WTC11 (cell line): Measurements from ENCODE around the gene SMYD5. TPM values are rescaled to one million over a fixed set of nuclear protein-coding genes. Genes with fewer than 3 reads are reported as not detected.

Source experiments
- ATAC-seq: fragments of 200-7000 bp; cut with Tn5 transposase; 2 replicates; pipeline ENCODE4 v1.10.0; 2021; ENCODE audit warnings: mild to moderate bottlenecking, moderate library complexity
- CTCF ChIA-PET: fragments of 300-600 bp; sonication (Branson Sonifier 250); formaldehyde crosslinking; loops from one replicate; lab custom pipeline; 2021; ENCODE audit warnings: antibody characterized with exemption; lab: Charles Lee
- POLR2A ChIA-PET: fragments of 350-600 bp; sonication (Branson Sonifier 250); formaldehyde crosslinking; loops from one replicate; lab custom pipeline; 2021; ENCODE audit warnings: antibody characterized with exemption; lab: Charles Lee
- DNase-seq: peaks from one replicate; pipeline ENCODE4 v3.0.0; 2021; ENCODE audit warnings: low spot score
- H3K27ac Mint-ChIP-seq: 2 replicates; pipeline ENCODE4 v1.8.0; 2021; ENCODE audit warnings: mixed read lengths
- H3K27me3 Mint-ChIP-seq: 2 replicates; pipeline ENCODE4 v1.8.0; 2021; ENCODE audit warnings: low read depth, mild to moderate bottlenecking, moderate library complexity, mixed read lengths
- H3K36me3 Mint-ChIP-seq: 2 replicates; pipeline ENCODE4 v1.8.0; 2021; ENCODE audit warnings: mixed read lengths
- H3K4me1 Mint-ChIP-seq: 2 replicates; pipeline ENCODE4 v1.8.0; 2022; ENCODE audit warnings: mixed read lengths
- H3K4me3 Mint-ChIP-seq: 2 replicates; pipeline ENCODE4 v1.8.0; 2021; ENCODE audit warnings: mild to moderate bottlenecking, moderate library complexity, mixed read lengths
- H3K9me3 Mint-ChIP-seq: 2 replicates; pipeline ENCODE4 v1.8.0; 2021; ENCODE audit warnings: mixed read lengths
- AFF4 ChIP-seq: sonication (generic); formaldehyde crosslinking; IDR thresholded peaks from 2 replicates; pipeline ENCODE4 v1.8.1; 2023; ENCODE audit warnings: mild to moderate bottlenecking, missing genetic modification reagents, borderline replicate concordance
- ATF1 ChIP-seq: sonication (generic); formaldehyde crosslinking; IDR thresholded peaks from 2 replicates; pipeline ENCODE4 v1.8.1; 2023; ENCODE audit warnings: mild to moderate bottlenecking, moderate library complexity, missing genetic modification reagents
- ATF3 ChIP-seq: sonication (generic); formaldehyde crosslinking; conservative IDR thresholded peaks from 2 replicates; pipeline ENCODE4 v1.8.1; 2022; ENCODE audit warnings: mild to moderate bottlenecking, missing genetic modification reagents
- CBFB ChIP-seq: sonication (generic); formaldehyde crosslinking; IDR thresholded peaks from 2 replicates; pipeline ENCODE4 v1.8.1; 2022; ENCODE audit warnings: mild to moderate bottlenecking, low read depth, missing genetic modification reagents
- CREM ChIP-seq: sonication (generic); formaldehyde crosslinking; IDR thresholded peaks from 2 replicates; pipeline ENCODE4 v1.8.1; 2022; ENCODE audit warnings: mild to moderate bottlenecking, missing genetic modification reagents, moderate library complexity
- ERG ChIP-seq: fragments of 250-450 bp; sonication (Bioruptor Pico); IDR thresholded peaks from 2 replicates; pipeline ENCODE4 v1.8.0; 2021; ENCODE audit warnings: mild to moderate bottlenecking
- FOXP4 ChIP-seq: sonication (generic); formaldehyde crosslinking; IDR thresholded peaks from 2 replicates; pipeline ENCODE4 v1.8.0; 2022; ENCODE audit warnings: mild to moderate bottlenecking, missing genetic modification reagents
- HMGA2 ChIP-seq: fragments of 250-450 bp; sonication (Bioruptor Pico); IDR thresholded peaks from 2 replicates; pipeline ENCODE4 v1.4.0; 2021; ENCODE audit warnings: mild to moderate bottlenecking, moderate library complexity
- JAZF1 ChIP-seq: fragments of 250-450 bp; sonication (Bioruptor Pico); IDR thresholded peaks from 2 replicates; pipeline ENCODE4 v1.9.0; 2021; ENCODE audit warnings: moderate library complexity, mild to moderate bottlenecking, inconsistent platforms
- JUN ChIP-seq: sonication (generic); formaldehyde crosslinking; IDR thresholded peaks from 2 replicates; pipeline ENCODE4 v1.8.0; 2023; ENCODE audit warnings: mild to moderate bottlenecking, missing genetic modification reagents
- TCF7 ChIP-seq: sonication (generic); formaldehyde crosslinking; IDR thresholded peaks from 2 replicates; pipeline ENCODE4 v1.8.0; 2022; ENCODE audit warnings: mild to moderate bottlenecking, low read depth, missing genetic modification reagents, moderate library complexity
- TEAD1 ChIP-seq: sonication (generic); formaldehyde crosslinking; IDR thresholded peaks from 2 replicates; pipeline ENCODE4 v1.8.0; 2022; ENCODE audit warnings: mild to moderate bottlenecking, missing genetic modification reagents
- TEAD4 ChIP-seq: sonication (generic); formaldehyde crosslinking; IDR thresholded peaks from 2 replicates; pipeline ENCODE4 v1.8.0; 2022; ENCODE audit warnings: mild to moderate bottlenecking, missing genetic modification reagents
- ZNF219 ChIP-seq: sonication (generic); formaldehyde crosslinking; IDR thresholded peaks from 2 replicates; pipeline ENCODE4 v1.8.0; 2023; ENCODE audit warnings: missing genetic modification reagents, mild to moderate bottlenecking, borderline replicate concordance
- ZSCAN18 ChIP-seq: fragments of 250-450 bp; sonication (Bioruptor Pico); IDR thresholded peaks from 2 replicates; pipeline ENCODE4 v2.1.2; 2022; ENCODE audit warnings: mild to moderate bottlenecking, moderate library complexity
- total RNA-seq: library from RNA; stranded (reverse); gene quantifications from 3 replicates; pipeline ENCODE4 v1.2.3, GENCODE V29; 2021

Gene SMYD5
- total RNA-seq, 1 experiment from 2014 or later, result 46.7 TPM

- Mint-ChIP-seq H3K27ac (no peak overlapping the region), H3K27me3 (no peaks in the 10 kb centered on the region)
- TF ChIP-seq TCF7 (CRISPR knock-in tag), result no peak
- no peak for TF ChIP-seq ZNF219
- TF ChIP-seq ERG (CRISPR knock-in tag), result no peak
- TF ChIP-seq, all 79 proteins: peak for 0
- Mint-ChIP-seq H3K4me1 (no peaks in the 10 kb centered on the region), H3K4me3 (no peak overlapping the region), H3K36me3 (peaks cover 9% of the 10 kb centered on the region), H3K9me3 (no peaks in the 10 kb centered on the region)
- ChIA-PET CTCF (no interaction called here), POLR2A (no interaction called here)
- ATAC-seq (no peak), DNase-seq (no peak)
These were observed 13.0 kb downstream of the SMYD5 start for GRCh38 chr2:73227086-73227485.

- H3K9me3 Mint-ChIP-seq, result no peaks in the 10 kb centered on the region
- peaks cover 3% of the 10 kb centered on the region; the same call in 1 of the 2 replicates for H3K36me3 Mint-ChIP-seq
- no peak overlapping the region for H3K4me3 Mint-ChIP-seq
- ChIA-PET POLR2A (interaction anchor here (1.1 kb wide), 1 partner anchor 16 kb away, joined by 4 read pairs; no protein-coding TSS in a partner anchor), CTCF (interaction anchor here (0.8 to 1.5 kb wide), 2 partner anchors 16 to 51 kb away, joined by 5 to 7 read pairs; no protein-coding TSS in a partner anchor)
- no peak for TF ChIP-seq JAZF1 (CRISPR knock-in tag)
- no peak for TF ChIP-seq AFF4 (CRISPR knock-in tag)
- no peak for TF ChIP-seq FOXP4 (CRISPR knock-in tag)
- no peak for TF ChIP-seq TEAD1 (CRISPR knock-in tag)
- no peak for TF ChIP-seq CBFB (CRISPR knock-in tag)
- no peak for TF ChIP-seq HMGA2 (CRISPR knock-in tag)
- TF ChIP-seq TEAD4 (CRISPR knock-in tag), result no peak
- no peak for TF ChIP-seq ATF3 (CRISPR knock-in tag)
- no peak for TF ChIP-seq CREM
- TF ChIP-seq ATF1, result no peak
- TF ChIP-seq ZSCAN18 (CRISPR knock-in tag), result no peak
- TF ChIP-seq JUN, result no peak
- no peak overlapping the region for H3K27ac Mint-ChIP-seq
- no peak for DNase-seq
- no peak for ATAC-seq
- no peaks in the 10 kb centered on the region; the same call in 1 of the 2 replicates for H3K27me3 Mint-ChIP-seq
- peaks cover 2% of the 10 kb centered on the region for H3K4me1 Mint-ChIP-seq
These were observed 14.6 kb downstream of the SMYD5 start for GRCh38 chr2:73228631-73229030.
